GM18517 (cell line): Measurements from ENCODE around the gene TNK2.
"Not testable (repeated sequence)": the region's sequence is repeated elsewhere in the genome, so short reads cannot be mapped to it uniquely, and the experiment has no call there.

Experiments used
- ATAC-seq: cut with Tn5 transposase; IDR thresholded peaks from one replicate; pipeline ENCODE4 v1.9.1; 2021; ENCODE audit warnings: mild to moderate bottlenecking, moderate library complexity; ENCODE audit not compliant: unreplicated experiment

TNK2 gene

GRCh38 chr3:195872097-195872496 lies 36.3 kb downstream of the TNK2 start:
- no peak for ATAC-seq

GRCh38 chr3:195871686-195872085 lies 36.7 kb downstream of the TNK2 start:
- not testable (repeated sequence) for ATAC-seq

GRCh38 chr3:195870937-195871336 lies 37.4 kb downstream of the TNK2 start:
- ATAC-seq, result no peak

- ATAC-seq, result no peak
These were observed 37.9 kb downstream of the TNK2 start for GRCh38 chr3:195870442-195870841.

- ATAC-seq, result no peak
These were observed 38.8 kb downstream of the TNK2 start for GRCh38 chr3:195869413-195870001.

GRCh38 chr3:195868866-195869412 lies 39.4 kb downstream of the TNK2 start:
- ATAC-seq, result no peak

GRCh38 chr3:195868336-195868865 lies 40.0 kb downstream of the TNK2 start:
- no peak for ATAC-seq

GRCh38 chr3:195867631-195868335 lies 40.6 kb downstream of the TNK2 start:
- no peak for ATAC-seq

- ATAC-seq, result no peak
These were observed 41.5 kb downstream of the TNK2 start for GRCh38 chr3:195866686-195867511.

GRCh38 chr3:195865752-195866151 lies 42.6 kb downstream of the TNK2 start:
- ATAC-seq, result no peak

GRCh38 chr3:195863121-195864061 lies 45.0 kb downstream of the TNK2 start:
- ATAC-seq, result no peak

GRCh38 chr3:195862318-195862717 lies 46.0 kb downstream of the TNK2 start:
- not testable (repeated sequence) for ATAC-seq

- no peak for ATAC-seq
These were observed 47.9 kb downstream of the TNK2 start for GRCh38 chr3:195860456-195860855.

GRCh38 chr3:195859846-195860411 lies 48.4 kb downstream of the TNK2 start:
- no peak for ATAC-seq

- ATAC-seq, result no peak
These were observed 49.1 kb downstream of the TNK2 start for GRCh38 chr3:195859061-195859845.

GRCh38 chr3:195856410-195857084 lies 51.8 kb downstream of the TNK2 start:
- ATAC-seq, result no peak

- ATAC-seq, result no peak
These were observed 52.6 kb downstream of the TNK2 start for GRCh38 chr3:195855471-195856409.
